H9 (cell line): ENCODE data around the gene IQCB1. TPM values are rescaled to one million over a fixed set of nuclear protein-coding genes. Genes with fewer than 3 reads are reported as not detected.

Experiments used
- DNase-seq: peaks from one replicate; pipeline ENCODE4 v3.0.0-alpha.2; 2017
- H2AFZ ChIP-seq: one replicate; pipeline ENCODE4 v1.6.1; 2013; ENCODE audit warnings: mild to moderate bottlenecking, low read length, control low read depth, moderate library complexity
- H2AK5ac ChIP-seq: 2 replicates; pipeline ENCODE4 v1.6.1; 2013; ENCODE audit warnings: low read length, control low read depth, mixed read lengths; ENCODE audit not compliant: insufficient read length
- H2BK120ac ChIP-seq: one replicate; pipeline ENCODE4 v1.6.1; 2013; ENCODE audit warnings: low read depth, mild to moderate bottlenecking, low read length, control low read depth, inconsistent platforms; ENCODE audit not compliant: poor library complexity, severe bottlenecking
- H2BK12ac ChIP-seq: 2 replicates; pipeline ENCODE4 v1.6.1; 2013; ENCODE audit warnings: low read length, control low read depth, mixed read lengths, low read depth; ENCODE audit not compliant: insufficient read length
- H2BK15ac ChIP-seq: 2 replicates; pipeline ENCODE4 v1.6.1; 2013; ENCODE audit warnings: low read depth, low read length, control low read depth
- H2BK20ac ChIP-seq: one replicate; pipeline ENCODE4 v1.6.1; 2013; ENCODE audit warnings: low read depth, mild to moderate bottlenecking, low read length, control low read depth, inconsistent platforms; ENCODE audit not compliant: poor library complexity, severe bottlenecking
- H2BK5ac ChIP-seq: 2 replicates; pipeline ENCODE4 v1.6.1; 2013; ENCODE audit warnings: low read length, control low read depth, mixed read lengths; ENCODE audit not compliant: insufficient read length
- H3K14ac ChIP-seq: 2 replicates; pipeline ENCODE4 v1.6.1; 2013; ENCODE audit warnings: low read length, control low read depth; ENCODE audit not compliant: insufficient read depth
- H3K18ac ChIP-seq: 2 replicates; pipeline ENCODE4 v1.6.1; 2013; ENCODE audit warnings: low read depth, mild to moderate bottlenecking, mixed read lengths, low read length, control low read depth; ENCODE audit not compliant: insufficient read length
- H3K23ac ChIP-seq: 2 replicates; pipeline ENCODE4 v1.6.1; 2013; ENCODE audit warnings: low read length, control low read depth, mixed read lengths, low read depth; ENCODE audit not compliant: insufficient read length
- H3K23me2 ChIP-seq: 2 replicates; pipeline ENCODE4 v1.6.1; 2013; ENCODE audit warnings: low read depth, mild to moderate bottlenecking, mixed read lengths, low read length, control low read depth; ENCODE audit not compliant: insufficient read length, poor library complexity, severe bottlenecking
- H3K27ac ChIP-seq: 2 replicates; pipeline ENCODE4 v1.5.1; 2013; ENCODE audit warnings: low read length, control low read depth, mixed read lengths, low read depth; ENCODE audit not compliant: insufficient read length
- H3K27me3 ChIP-seq: 2 replicates; pipeline ENCODE4 v1.6.1; 2013; ENCODE audit warnings: low read length, control low read depth, inconsistent platforms; ENCODE audit not compliant: insufficient read depth
- H3K4ac ChIP-seq: 2 replicates; pipeline ENCODE4 v1.6.1; 2013; ENCODE audit warnings: low read depth, mild to moderate bottlenecking, control low read depth, inconsistent platforms, low read length, moderate library complexity
- H3K4me1 ChIP-seq: 2 replicates; pipeline ENCODE4 v1.6.1; 2013; ENCODE audit warnings: low read length, control low read depth, inconsistent platforms; ENCODE audit not compliant: insufficient read depth
- H3K4me2 ChIP-seq: 2 replicates; pipeline ENCODE4 v1.6.1; 2013; ENCODE audit warnings: low read length, control low read depth, mixed read lengths; ENCODE audit not compliant: insufficient read length, insufficient read depth
- H3K56ac ChIP-seq: 2 replicates; pipeline ENCODE4 v1.6.1; 2013; ENCODE audit warnings: low read depth, mild to moderate bottlenecking, mixed read lengths, low read length, control low read depth; ENCODE audit not compliant: insufficient read length
- H3K79me1 ChIP-seq: 2 replicates; pipeline ENCODE4 v1.6.1; 2013; ENCODE audit warnings: low read depth, mild to moderate bottlenecking, moderate library complexity, low read length, control low read depth, inconsistent platforms; ENCODE audit not compliant: insufficient read depth, poor library complexity, severe bottlenecking
- H3K79me2 ChIP-seq: 2 replicates; pipeline ENCODE4 v1.6.1; 2013; ENCODE audit warnings: low read length, control low read depth, inconsistent platforms; ENCODE audit not compliant: insufficient read depth
- H3K9ac ChIP-seq: 2 replicates; pipeline ENCODE4 v1.6.1; 2013; ENCODE audit warnings: low read length, control low read depth, mixed read lengths; ENCODE audit not compliant: insufficient read length; ENCODE audit errors: extremely low read depth
- H3K9me3 ChIP-seq: one replicate; pipeline ENCODE4 v1.6.1; 2013; ENCODE audit warnings: low read depth, low read length, inconsistent platforms; ENCODE audit not compliant: control insufficient read depth
- H3T11ph ChIP-seq: one replicate; pipeline ENCODE4 v1.6.1; 2013; ENCODE audit warnings: mild to moderate bottlenecking, low read length, control low read depth, inconsistent platforms
- H4K20me1 ChIP-seq: one replicate; pipeline ENCODE4 v1.6.1; 2013; ENCODE audit not compliant: control insufficient read depth, insufficient read length, insufficient read depth
- H4K5ac ChIP-seq: 2 replicates; pipeline ENCODE4 v1.6.1; 2013; ENCODE audit warnings: low read depth, mild to moderate bottlenecking, mixed read lengths, low read length, control low read depth; ENCODE audit not compliant: insufficient read length
- H4K8ac ChIP-seq: replicated peaks from 2 replicates; pipeline ENCODE4 v1.6.1; 2013; ENCODE audit warnings: low read length, control low read depth, mixed read lengths, low read depth; ENCODE audit not compliant: insufficient read length
- H4K91ac ChIP-seq: 2 replicates; pipeline ENCODE4 v1.6.1; 2013; ENCODE audit warnings: low read depth, mild to moderate bottlenecking, moderate library complexity, mixed read lengths, low read length, control low read depth; ENCODE audit not compliant: insufficient read length
- H3K27ac Mint-ChIP-seq, 3 experiments: 2 replicates in 2 of 3; 3 replicates in 1 of 3; pipeline ENCODE4 v1.8.0; 2020 to 2021; ENCODE audit warnings: mixed read lengths in 3 of 3, mild to moderate bottlenecking in 1 of 3, moderate library complexity in 1 of 3
- H3K27me3 Mint-ChIP-seq: 2 replicates; pipeline ENCODE4 v1.8.0; 2021; ENCODE audit warnings: low read depth, mild to moderate bottlenecking, moderate library complexity, mixed read lengths
- H3K36me3 Mint-ChIP-seq, 3 experiments: 2 replicates in 2 of 3; 3 replicates in 1 of 3; pipeline ENCODE4 v1.8.0; 2020 to 2021; ENCODE audit warnings: low read depth in 3 of 3, mixed read lengths in 3 of 3; ENCODE audit not compliant: insufficient read depth in 1 of 3
- H3K4me1 Mint-ChIP-seq, 2 experiments: 2 replicates each; pipeline ENCODE4 v1.8.0; 2020; ENCODE audit warnings: mixed read lengths in 2 of 2
- H3K4me3 Mint-ChIP-seq, 2 experiments: 2 replicates in 1 of 2; 3 replicates in 1 of 2; pipeline ENCODE4 v1.8.0; 2020 to 2021; ENCODE audit warnings: mild to moderate bottlenecking in 2 of 2, mixed read lengths in 2 of 2, moderate library complexity in 1 of 2
- H3K9me3 Mint-ChIP-seq, 2 experiments: 2 replicates in 1 of 2; 3 replicates in 1 of 2; pipeline ENCODE4 v1.8.0; 2020; ENCODE audit warnings: mild to moderate bottlenecking in 2 of 2, mixed read lengths in 2 of 2, moderate library complexity in 1 of 2
- CTCF ChIP-seq: fragments of 200-600 bp; sonication (generic); conservative IDR thresholded peaks from 3 replicates; pipeline ENCODE4 v1.8.0; 2021; ENCODE audit warnings: antibody characterized with exemption, mild to moderate bottlenecking
- WGBS: extraction: QIAGEN DNeasy Blood & Tissue Kit; methylation state at CpG from one replicate; pipeline ENCODE4 v1.1.7; 2013; ENCODE audit warnings: missing lambda C conversion rate, low lambda C conversion rate, mixed read lengths; ENCODE audit not compliant: insufficient read length; ENCODE audit errors: extremely low coverage; 5-methylcytosine and 5-hydroxymethylcytosine counted together
- total RNA-seq: library from RNA; stranded (reverse); gene quantifications from 2 replicates; pipeline ENCODE4 v1.2.1, GENCODE V29; 2021

IQCB1 gene
- total RNA-seq, 1 experiment from 2014 or later = 35.8 TPM

GRCh38 chr3:121821421-121822199 lies 13.2 kb downstream of the IQCB1 start:
- no peak overlapping the region for H2BK120ac ChIP-seq
- no peak overlapping the region for H3K27ac Mint-ChIP-seq
- TF ChIP-seq CTCF = no peak
- no peak overlapping the region for H4K91ac ChIP-seq
- H3K27me3 Mint-ChIP-seq = no peaks in the 10 kb centered on the region
- H3K9me3 ChIP-seq = no peaks in the 10 kb centered on the region
- no peaks in the 10 kb centered on the region; the same call in 1 of the 2 replicates for H3K79me2 ChIP-seq
- H2BK12ac ChIP-seq = no peak overlapping the region
- H4K5ac ChIP-seq = no peak overlapping the region
- H3K56ac ChIP-seq = no peak overlapping the region
- H4K8ac ChIP-seq = no peak overlapping the region
- no peak overlapping the region for H3K4ac ChIP-seq
- DNase-seq = no peak
- H3K4me1 ChIP-seq = no peaks in the 10 kb centered on the region
- no peak overlapping the region for H3T11ph ChIP-seq
- no peak overlapping the region for H3K14ac ChIP-seq
- no peak overlapping the region for H2AFZ ChIP-seq
- H4K20me1 ChIP-seq = no peaks in the 10 kb centered on the region
- H3K23me2 ChIP-seq = no peaks in the 10 kb centered on the region
- H3K9ac ChIP-seq = no peak overlapping the region
- no CpG with 5 or more reads among the region's 2 CpGs for WGBS
- no peak overlapping the region for H2BK5ac ChIP-seq
- H3K23ac ChIP-seq = no peak overlapping the region
- no peak overlapping the region for H3K18ac ChIP-seq
- H2BK15ac ChIP-seq = no peak overlapping the region
- H3K27ac ChIP-seq = no peak overlapping the region
- H2AK5ac ChIP-seq = no peak overlapping the region
- H3K4me1 Mint-ChIP-seq = no peaks in the 10 kb centered on the region
- H2BK20ac ChIP-seq = no peak overlapping the region
- no peaks in the 10 kb centered on the region for H3K27me3 ChIP-seq
- H3K9me3 Mint-ChIP-seq = peaks cover 10 to 13% of the 10 kb centered on the region in 2 experiments; a peak in 4 of 5 replicates
- H3K4me3 Mint-ChIP-seq = no peak overlapping the region
- no peak overlapping the region for H3K4me2 ChIP-seq
- H3K36me3 Mint-ChIP-seq = peaks cover 57 to 85% (median 71%) of the 10 kb centered on the region in 3 experiments
- peaks cover 4% of the 10 kb centered on the region for H3K79me1 ChIP-seq
